ENCODE results near the gene EYS.

GRCh38 chr6:64238071-64238470 lies 1469.0 kb downstream of the EYS start:
- no peak for TF ChIP-seq HES2 (IDR thresholded peaks at IDR 0.05)
- TF ChIP-seq CTCF (IDR thresholded peaks at IDR 0.05), result no peak
- TF ChIP-seq ELK1 (IDR thresholded peaks at IDR 0.05; ENCODE audit: low read depth, low read length), result no peak
- no peak for TF ChIP-seq POLR2A (IDR thresholded peaks at IDR 0.05; ENCODE audit: low read length)
- TF ChIP-seq ZSCAN20 (CRISPR knock-in tag; IDR thresholded peaks at IDR 0.05), result no peak
- no peak for TF ChIP-seq MAFK (IDR thresholded peaks at IDR 0.05; ENCODE audit: partially characterized antibody)
- no peak for TF ChIP-seq BCL3 (IDR thresholded peaks at IDR 0.05)
- TF ChIP-seq RAD21 (conservative IDR thresholded peaks at IDR 0.05 in 1 of 2, IDR thresholded peaks at IDR 0.05 in 1 of 2), result no peak

All from A549 (cell line).